NCI-H1417 treated with DMSO at 0.1 percent for 48 hours (cell line): Measurements from ENCODE around the gene AGL.
"Not testable (repeated sequence)": the region's sequence is repeated elsewhere in the genome, so short reads cannot be mapped to it uniquely, and the experiment has no call there.

ENCODE experiments used
- DNase-seq: peaks from one replicate; lab custom pipeline; 2025; lab: John Stamatoyannopoulos, UW

The AGL gene

DNA sequence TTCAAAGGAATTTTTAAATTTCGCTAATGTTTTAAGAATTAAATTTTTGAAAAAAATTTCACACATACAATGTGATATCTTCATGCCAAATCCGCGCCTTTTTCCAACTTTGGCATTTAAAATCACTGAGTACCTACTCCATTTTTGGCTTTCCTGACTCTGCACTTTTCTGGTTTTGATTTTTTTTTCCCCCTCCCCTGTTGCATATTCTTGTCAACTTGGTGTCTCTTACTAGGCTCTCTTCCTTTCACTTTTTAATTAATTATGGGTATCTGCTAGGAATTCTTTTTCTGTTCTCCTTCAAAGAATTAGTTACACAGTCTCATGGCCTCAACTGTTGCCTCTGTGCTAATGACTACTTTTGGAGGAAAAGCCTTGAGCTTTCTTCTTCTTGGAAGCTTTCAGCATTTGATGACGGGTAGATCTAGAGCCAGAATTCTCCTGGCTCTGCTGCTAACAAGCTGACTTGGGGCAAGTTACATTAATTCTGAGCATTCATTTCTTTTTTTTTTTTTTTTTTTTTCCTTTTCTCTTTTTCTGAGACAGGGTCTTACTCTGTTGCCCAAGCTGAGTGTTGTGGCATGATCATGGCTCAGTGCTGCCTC is 1.8 kb downstream of the AGL start:
- DNase-seq: no peak

DNA sequence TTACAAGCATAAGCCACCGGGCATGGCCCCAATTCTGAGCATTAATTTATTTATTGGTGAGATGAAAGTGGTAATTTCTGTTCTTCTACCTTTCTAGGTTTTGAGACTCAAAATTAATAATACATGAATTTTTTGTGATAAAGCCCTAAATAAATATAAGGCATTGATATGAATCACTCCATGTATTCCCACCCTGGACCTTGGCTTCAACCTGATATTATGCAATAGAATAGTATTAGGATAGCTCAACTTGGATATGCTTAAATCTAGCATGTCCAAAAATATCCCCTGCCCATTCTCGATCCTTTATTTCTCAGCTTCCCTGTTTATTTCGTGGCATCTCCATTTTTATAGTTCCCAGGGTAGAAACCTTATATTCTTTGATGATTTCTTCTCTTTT is 2.5 kb downstream of the AGL start:
- DNase-seq: no peak

DNA sequence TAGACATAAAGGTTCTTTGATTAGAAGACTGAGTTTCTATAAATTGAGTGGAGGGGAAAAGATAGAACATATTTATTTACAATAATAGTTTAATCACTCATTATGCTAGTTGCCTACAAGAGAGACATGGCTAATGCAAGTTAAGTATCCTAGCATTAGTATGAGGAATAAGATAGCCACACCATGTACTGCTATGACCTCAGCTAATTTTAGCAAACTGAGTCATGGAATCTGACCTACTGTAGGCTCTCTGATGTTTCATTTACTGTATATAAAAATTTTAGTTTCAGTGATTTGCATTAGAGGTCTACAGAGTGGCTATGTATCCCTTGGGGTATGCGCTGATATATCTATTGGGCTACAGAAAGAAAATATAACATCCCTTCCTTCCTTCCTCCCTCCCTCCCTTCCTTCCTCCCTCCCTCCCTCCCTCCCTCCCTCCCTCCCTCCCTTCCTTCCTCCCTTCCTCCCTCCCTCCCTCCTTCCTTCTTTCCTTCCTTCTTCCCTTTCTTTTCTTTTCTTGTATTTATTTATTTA is 5.8 kb downstream of the AGL start:
- no peak for DNase-seq

DNA sequence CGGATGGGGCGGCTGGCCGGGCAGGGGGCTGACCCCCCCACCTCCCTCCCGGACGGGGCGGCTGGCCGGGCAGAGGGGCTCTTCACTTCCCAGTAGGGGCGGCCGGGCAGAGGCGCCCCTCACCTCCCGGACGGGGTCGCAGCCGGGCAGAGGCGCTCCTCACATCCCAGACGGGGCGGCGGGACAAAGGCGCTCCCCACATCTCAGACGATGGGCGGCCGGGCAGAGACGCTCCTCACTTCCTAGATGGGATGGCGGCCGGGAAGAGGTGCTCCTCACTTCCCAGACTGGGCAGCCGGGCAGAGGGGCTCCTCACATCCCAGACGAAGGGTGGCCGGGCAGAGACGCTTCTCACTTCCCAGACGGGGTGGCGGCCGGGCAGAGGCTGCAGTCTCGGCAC is 6.9 kb downstream of the AGL start:
- DNase-seq: not testable (repeated sequence)

DNA sequence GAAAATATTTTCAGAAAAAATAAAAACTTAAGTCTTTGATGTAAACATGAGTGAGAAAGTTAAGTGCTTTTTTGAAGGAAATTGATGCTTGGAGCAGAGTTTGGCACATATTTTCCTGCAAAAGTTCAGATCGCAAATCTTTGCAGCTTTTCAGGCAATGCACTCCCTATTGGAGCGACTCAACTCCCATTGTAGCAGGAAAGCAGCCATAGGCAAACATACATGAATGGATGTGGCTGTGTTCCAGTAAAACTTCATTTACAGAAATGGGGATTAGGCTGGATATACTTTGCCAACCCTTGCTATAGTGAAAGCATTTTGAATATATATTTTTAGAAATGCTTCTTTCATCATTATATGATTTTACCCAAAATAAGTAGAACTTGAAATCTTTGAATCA is 8.1 kb downstream of the AGL start:
- DNase-seq: no peak

DNA sequence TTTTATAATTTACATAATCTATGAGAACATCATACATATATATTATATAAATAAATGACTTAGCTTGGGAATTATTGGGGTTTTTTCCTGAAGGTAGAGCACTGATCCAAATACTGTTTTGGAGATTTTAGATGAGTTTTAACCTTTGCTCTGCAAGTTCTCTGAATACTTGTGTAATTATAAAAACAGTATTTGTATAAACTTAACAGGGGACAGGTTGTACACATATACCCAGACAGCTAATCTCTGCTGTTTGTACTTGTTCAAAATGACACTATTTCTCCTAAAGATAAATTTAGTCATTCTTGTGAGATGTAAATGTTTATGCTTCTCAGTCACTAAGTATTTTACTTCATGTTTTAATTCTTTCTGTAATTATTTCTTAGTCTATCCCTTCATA is 8.7 kb downstream of the AGL start:
- DNase-seq: no peak

DNA sequence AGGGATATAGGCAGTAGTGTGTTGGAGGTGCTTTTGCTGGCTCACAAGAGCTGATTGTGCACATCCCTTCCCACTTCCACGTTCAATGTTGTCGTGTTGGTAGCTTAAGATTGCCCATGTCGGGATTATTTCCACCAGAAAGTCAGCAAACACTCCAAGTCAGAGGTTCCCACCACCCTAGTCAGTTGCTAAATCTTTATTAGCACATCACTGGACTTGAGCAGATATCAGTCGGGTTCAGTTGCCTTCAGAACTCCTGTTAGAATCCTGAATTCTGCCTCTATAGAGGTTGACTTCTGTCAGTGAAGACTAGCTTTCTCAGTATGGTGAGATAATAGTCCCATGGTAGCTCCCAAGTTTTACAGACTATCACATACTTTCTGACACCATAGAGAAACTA is 10.5 kb downstream of the AGL start:
- no peak for DNase-seq

DNA sequence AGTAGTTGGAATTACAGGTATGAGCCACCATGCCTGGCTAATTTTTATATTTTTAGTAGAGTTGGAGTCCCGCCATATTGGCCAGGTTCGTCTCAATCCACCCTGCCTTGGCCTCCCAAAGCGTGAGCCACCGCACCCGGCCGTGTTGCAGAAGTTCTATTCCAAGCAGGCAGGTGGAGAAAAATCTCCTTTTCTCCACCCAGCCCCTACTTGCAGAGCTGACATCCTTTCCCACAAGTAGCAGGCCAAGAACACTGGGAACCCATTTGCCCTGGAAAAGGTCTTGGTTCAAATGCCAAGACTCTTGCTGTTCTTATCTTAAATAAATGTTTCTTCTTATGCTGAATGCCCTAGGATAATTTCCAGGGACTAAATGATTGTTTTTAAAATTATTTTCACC is 17.5 kb downstream of the AGL start:
- no peak for DNase-seq

DNA sequence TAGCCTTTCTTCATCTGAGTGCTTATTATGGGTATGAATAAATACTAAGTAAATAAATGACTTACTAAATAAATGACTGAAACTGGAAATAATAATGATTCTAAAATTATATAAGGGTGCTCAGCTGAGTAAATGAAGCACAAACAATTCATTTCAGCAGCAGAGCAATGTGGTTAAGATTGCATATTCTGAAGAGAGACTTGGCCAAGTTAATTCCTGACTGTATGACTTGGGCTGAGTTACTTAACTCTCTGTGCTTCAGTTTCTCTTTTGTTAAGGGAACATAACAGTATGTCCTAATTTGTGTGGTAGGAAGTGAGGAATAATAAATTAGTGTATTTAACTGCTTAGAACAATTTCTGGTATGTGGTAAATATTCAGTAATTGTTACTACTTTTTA is 19.1 kb downstream of the AGL start:
- DNase-seq: no peak

DNA sequence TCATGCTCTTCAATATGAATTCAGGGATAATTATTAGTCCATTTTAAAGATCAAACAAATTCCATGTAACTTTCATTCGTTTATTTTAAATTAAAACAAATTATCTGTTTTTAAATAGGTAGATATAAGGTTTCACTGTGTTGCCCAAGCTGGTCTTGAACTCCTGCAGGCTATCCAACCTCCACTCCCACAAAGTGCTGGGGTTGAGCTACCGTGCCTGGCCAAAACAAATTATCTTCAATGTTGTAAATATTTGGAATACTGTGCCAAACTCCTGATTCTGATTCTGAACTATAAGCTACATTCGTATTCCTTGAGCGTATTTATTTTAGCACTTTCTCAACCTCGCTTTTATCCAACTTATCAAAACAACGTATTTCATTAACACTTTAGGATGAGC is 19.6 kb downstream of the AGL start:
- no peak for DNase-seq

DNA sequence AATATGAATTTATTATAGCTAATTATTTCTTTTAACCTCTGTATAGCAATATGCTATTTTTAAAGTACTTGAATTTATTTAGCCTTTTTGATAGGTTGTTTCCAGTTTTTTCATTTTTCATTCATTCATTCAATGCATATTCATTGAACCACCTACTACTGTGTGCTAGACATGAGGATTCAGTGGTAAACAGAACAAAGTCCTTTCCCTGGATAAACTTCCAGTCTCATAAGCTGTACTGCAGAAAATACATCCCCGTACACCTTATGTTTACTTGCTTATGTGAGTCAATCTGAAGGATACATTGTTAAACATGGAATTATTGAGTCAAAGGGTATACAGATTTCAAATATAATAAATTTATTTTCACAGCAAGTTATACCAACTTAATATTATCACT is 21.9 kb downstream of the AGL start:
- no peak for DNase-seq

DNA sequence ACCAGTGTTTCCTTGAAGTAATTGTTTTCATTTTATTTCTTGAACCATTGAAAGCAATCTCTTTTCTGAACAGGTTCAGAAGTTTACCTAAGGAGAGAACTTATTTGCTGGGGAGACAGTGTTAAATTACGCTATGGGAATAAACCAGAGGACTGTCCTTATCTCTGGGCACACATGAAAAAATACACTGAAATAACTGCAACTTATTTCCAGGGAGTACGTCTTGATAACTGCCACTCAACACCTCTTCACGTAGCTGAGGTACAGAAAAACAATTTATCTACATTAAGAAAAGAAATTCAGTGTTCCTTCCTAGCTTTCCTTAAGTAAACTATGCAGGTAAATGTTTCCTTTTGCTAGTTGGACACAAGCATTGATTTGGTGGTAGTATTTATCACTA is 27.4 kb downstream of the AGL start:
- no peak for DNase-seq

DNA sequence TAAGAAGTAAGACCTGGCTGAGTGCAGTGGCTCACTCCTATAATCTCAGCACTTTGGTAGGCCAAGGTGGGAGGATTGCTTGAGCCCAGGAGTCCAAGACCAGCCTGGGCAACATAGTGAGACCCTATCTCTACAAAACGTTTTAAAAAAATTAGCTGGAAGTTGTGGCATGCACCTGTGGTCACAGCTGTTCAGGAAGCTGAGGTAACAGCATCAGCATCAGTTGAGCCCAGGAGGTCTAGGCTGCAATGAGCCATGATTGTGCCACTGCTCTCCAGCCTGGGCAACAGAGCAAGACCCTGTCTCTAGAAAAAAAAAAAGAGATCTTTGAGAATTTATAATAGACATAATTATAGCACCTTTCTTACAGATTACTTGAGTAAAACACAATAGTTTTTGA is 36.0 kb downstream of the AGL start:
- no peak for DNase-seq

DNA sequence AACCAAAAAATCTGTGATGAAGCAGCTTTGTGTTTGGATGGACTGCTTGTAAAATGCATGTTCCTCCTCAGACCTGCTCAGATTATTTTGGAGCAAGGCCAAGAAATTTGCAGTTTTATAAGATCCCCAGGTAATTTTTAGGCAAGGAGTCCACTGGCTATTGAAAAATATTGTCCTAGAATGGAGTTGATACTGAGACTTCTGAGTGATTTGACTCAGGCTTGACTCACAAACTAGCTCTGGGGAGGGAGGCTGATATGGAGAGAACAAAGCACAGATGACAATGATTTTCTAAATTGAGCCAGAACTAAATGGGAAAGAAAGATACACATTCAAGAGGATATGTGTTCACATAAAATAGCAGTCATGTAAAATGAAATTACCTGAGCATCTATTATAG is 36.7 kb downstream of the AGL start:
- no peak for DNase-seq

DNA sequence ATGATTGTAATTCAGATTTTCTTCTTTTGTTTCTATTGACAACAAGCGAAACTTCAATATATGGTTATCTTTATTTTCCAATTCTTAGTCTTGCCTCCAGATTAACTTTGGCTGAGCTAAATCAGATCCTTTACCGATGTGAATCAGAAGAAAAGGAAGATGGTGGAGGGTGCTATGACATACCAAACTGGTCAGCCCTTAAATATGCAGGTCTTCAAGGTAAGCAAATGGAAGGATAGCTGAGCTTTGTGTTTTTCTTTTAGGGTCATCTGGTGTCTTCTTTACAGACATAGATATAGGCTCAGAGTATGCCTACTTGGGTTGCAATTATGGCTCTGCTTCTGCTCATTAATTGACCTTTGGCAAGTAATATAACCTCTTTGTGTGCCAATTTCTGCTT is 37.7 kb downstream of the AGL start:
- no peak for DNase-seq

DNA sequence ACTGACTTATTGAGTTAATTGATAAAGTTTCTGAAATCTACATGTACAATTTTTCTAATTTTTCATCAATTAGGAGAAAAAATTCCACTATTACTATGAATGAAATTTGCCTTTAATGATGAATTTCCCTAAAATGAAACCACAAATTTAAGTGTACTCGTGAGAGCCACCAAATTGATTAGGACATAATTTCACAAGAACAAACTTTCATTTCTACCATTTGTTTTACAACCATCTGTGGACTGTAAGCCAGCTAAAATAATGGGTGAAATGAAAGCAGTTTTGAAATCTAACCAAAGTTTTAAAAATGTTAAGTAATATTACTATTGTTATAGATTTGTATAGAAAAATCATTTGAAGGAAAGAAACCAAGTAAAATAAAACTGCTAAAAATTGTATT is 41.8 kb downstream of the AGL start:
- no peak for DNase-seq

DNA sequence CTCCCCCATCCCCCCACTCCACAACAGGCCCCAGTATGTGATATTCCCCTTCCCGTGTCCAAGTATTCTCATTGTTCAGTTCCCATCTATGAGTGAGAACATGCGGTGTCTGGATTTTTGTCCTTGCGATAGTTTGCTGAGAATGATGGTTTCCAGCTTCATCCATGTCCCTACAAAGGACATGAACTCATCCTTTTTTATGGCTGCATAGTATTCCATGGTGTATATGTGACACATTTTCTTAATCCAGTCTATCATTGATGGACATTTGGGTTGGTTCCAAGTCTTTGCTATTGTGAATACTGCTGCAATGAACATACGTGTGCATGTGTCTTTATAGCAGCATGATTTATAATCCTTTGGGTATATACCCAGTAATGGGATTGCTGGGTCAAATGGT is 53.1 kb downstream of the AGL start:
- DNase-seq: not testable (repeated sequence)

DNA sequence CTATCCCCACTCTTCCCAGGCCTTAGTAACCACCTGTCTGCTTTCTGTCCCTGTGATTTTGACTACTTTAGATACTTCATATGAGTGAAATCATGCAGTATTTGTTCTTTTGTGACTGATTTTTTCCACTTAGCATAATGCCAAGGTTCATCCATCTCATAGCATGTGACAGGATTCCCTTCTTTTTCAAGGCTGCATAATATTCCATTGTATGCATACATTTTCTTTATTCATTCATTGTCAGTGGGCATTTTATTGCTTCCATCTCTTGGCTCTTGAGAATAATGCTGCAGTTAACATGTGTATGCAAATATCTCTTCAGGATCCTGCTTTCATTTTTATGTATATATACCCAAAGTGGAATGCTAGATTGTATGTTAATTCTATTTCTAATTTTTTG is 56.4 kb downstream of the AGL start:
- DNase-seq: no peak

DNA sequence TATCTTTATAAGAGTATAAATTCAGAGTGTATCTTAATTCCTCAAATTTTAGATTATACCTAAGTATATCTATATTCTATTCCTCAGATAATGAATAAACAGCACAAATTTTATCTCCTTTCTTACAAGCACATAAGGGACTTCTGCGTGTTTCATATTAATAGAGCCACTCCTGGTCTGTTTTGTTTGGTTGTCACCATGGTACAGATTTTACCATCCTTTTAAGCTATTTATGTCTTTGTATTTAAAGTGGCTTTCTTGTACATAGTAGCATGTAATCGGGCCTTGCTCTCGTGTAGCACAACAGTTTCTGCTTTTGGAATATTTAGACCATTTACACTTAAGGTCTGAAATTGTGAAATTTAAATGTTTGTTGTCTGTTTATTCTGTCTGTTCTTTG is 67.1 kb downstream of the AGL start:
- no peak for DNase-seq

DNA sequence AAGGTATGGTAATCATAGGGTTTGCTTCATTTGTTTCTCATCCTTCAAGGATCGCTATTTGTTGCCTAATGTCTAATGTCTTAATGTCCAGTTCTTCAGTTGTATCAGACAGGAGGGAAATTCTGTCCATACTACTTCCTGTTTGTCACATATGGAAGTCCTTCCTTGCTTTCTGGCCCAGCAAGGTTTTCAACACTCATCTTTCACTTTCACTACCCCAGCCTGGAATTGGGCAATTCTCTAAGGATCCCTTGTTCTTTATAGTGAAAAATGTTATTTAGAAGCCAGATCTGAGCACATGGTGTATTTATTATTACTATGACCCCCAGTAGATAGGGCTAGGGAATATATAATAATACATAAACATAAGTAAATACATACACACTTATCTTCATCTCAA is 69.1 kb downstream of the AGL start:
- no peak for DNase-seq

DNA sequence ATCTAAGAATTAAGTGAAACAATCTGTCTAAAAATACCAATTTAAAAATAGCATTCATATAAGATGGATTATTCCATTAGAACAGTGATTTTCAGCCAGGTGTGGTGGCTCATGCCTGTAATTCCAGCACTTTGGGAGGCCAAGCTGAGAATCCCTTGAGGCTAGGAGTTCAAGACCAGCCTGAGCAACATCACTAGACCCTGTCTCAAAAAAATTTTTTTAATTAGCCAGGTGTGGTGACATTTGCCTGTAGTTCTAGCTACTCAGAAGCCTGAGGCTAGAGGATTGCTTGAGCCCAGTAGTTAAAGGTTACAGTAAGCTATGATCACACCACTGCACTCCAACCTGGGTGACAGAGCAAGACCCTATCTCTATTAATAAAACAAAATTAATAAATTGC is 84.6 kb downstream of the AGL start:
- DNase-seq: no peak

DNA sequence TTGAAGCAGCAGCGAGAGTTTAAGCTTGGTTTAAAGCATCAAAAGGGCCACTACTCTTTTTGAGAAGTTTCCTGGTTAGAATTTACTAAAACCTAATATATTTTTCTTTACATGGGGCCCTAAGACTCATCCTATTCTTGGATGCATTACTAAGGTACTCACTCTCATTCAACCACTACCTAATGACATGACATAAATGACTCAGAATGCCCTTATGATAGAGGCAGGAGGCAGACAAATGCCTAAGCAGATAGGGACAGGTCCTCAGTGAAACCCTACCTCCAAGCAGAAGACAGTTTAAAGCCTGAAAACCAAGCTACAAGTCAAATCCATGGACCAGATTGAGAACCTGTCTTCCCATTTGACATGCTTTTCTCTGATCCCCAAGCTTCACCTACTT is 85.4 kb downstream of the AGL start:
- DNase-seq: no peak

DNA sequence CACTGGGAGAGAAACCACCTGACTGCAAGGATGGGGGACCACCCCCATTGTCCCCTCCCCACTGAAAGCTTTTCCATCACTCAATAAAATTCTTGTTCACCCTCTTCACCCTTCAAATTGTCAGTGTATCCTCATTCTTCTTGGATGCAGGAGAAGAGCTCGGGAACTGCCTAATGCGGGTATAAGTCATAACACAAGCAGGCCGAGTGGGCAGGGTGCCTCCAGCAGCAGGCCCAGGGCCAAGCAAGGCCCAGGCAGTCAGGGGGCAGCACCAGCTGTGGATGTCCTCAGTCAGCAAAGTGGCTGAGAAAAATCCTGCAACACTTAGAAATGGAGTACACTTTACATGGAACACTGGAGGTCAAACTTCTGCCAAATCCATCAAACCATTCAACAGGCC is 85.9 kb downstream of the AGL start:
- no peak for DNase-seq

DNA sequence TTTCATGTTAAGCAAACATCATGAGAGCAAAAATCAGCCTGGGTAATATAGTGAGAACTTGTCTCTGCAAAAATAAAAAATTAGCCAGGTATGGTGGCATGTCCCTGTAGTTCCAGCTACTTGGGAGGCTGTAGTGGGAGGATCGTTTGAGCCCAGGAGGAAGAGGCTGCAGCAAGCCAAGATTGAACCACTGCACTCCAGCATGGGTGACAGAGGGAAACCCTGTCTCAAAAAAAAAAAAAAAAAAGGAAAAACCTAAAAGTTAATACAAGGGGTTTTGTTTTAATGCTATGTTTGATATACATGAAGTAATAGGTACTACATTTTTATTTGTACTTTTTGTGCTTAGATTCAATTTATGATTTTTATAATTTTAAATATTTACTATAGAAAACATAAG is 92.6 kb downstream of the AGL start:
- DNase-seq: no peak
